Peyer's patch (tissue), 4 donors: ENCODE data around the gene UBD.

ENCODE experiments used
- POLR2A ChIP-seq, 2 donors: fragments of 450-650 bp; IDR thresholded peaks; one replicate each; pipeline ENCODE4 v1.5.1; 2017; ENCODE audit warnings: antibody characterized with exemption in 2 of 2, mild to moderate bottlenecking in 2 of 2, moderate library complexity in 2 of 2
- TF ChIP-seq, protein P1 (sequence below), 6 experiments: fragments of 450-650 bp in 4 of 6; fragments of 200-600 bp in 2 of 6; sonication (generic) in 1 of 6; IDR thresholded peaks; one replicate each; pipeline ENCODE4 v1.5.1; 2017 to 2019; ENCODE audit warnings: antibody characterized with exemption in 6 of 6, mild to moderate bottlenecking in 3 of 6, moderate library complexity in 1 of 6

DNA sequence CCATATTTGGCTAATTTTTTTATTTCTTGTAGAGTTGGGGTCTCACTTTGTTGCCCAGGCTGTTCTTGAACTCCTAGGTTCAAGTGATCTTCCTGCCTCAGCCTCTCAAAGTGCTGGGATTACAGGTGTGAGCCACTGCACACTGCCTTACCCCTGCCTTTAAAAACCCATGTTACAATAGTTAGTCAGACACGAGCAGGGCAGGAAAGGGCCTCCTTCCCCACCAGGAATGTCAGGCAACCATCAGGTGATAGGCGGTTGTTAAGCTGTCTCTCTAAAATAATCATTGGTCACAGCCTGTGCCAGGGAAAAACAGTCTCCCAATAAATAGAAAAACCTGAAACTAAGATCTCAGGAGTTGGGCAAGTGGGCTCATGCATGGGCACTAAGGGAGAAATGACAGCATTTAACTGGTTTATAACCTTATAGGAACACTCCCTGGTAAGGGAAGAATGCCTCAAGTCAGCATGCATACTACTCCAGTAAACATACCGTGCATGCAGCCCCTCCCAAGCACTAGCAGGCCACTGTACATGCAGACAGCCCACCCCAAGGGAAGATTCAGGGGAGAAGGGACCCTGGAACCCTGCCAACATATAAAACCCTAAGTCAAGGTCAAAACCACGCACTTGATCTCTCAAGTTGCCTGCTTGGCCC is 33.8 kb upstream of the UBD start:
- no peak for TF ChIP-seq POLR2A (IDR thresholded peaks at IDR 0.05)
- TF ChIP-seq, protein P1, sequence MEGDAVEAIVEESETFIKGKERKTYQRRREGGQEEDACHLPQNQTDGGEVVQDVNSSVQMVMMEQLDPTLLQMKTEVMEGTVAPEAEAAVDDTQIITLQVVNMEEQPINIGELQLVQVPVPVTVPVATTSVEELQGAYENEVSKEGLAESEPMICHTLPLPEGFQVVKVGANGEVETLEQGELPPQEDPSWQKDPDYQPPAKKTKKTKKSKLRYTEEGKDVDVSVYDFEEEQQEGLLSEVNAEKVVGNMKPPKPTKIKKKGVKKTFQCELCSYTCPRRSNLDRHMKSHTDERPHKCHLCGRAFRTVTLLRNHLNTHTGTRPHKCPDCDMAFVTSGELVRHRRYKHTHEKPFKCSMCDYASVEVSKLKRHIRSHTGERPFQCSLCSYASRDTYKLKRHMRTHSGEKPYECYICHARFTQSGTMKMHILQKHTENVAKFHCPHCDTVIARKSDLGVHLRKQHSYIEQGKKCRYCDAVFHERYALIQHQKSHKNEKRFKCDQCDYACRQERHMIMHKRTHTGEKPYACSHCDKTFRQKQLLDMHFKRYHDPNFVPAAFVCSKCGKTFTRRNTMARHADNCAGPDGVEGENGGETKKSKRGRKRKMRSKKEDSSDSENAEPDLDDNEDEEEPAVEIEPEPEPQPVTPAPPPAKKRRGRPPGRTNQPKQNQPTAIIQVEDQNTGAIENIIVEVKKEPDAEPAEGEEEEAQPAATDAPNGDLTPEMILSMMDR (IDR thresholded peaks at IDR 0.05): no peak
